CD14-positive monocyte (primary cell): ENCODE data around the gene HEMK1. TPM values are rescaled to one million over a fixed set of nuclear protein-coding genes. Genes with fewer than 3 reads are reported as not detected.
A peak's percentile ranks its signal among the peaks of the same experiment; 100 is the strongest.

Experiments used
- DNase-seq, 3 donors: peaks; one replicate each; pipeline ENCODE4 v3.0.0-alpha.2; 2011 to 2022
- H2AFZ ChIP-seq: 2 replicates; pipeline ENCODE4 v1.6.0; 2012; ENCODE audit warnings: mild to moderate bottlenecking, low read depth, low read length, inconsistent platforms; ENCODE audit not compliant: insufficient read depth, poor library complexity, severe bottlenecking
- H3K27ac ChIP-seq, 2 donors: 1 replicate in 1 of 2; 2 replicates in 1 of 2; pipeline ENCODE4 v1.5.1; 2012 to 2013; ENCODE audit warnings: low read length in 2 of 2, control low read depth in 1 of 2, inconsistent platforms in 1 of 2, low read depth in 1 of 2, mild to moderate bottlenecking in 1 of 2
- H3K27me3 ChIP-seq, 2 donors: one replicate each; pipeline versions ENCODE4 v1.6.0 to v1.6.1; 2011 to 2013; ENCODE audit warnings: low read length in 2 of 2; ENCODE audit not compliant: control insufficient read depth in 2 of 2, insufficient read depth in 2 of 2
- H3K36me3 ChIP-seq, 2 donors: replicated peaks in 1 of 2; 1 replicate in 1 of 2; 2 replicates in 1 of 2; pipeline versions ENCODE4 v1.5.1 to v1.6.1; 2012 to 2013; ENCODE audit warnings: low read length in 2 of 2, control low read depth in 1 of 2, inconsistent platforms in 1 of 2, mild to moderate bottlenecking in 1 of 2; ENCODE audit not compliant: insufficient read depth in 2 of 2, control insufficient read depth in 1 of 2
- H3K4me1 ChIP-seq, 2 donors: 1 replicate in 1 of 2; 2 replicates in 1 of 2; pipeline versions ENCODE4 v1.5.1 to v1.6.1; 2012 to 2013; ENCODE audit warnings: low read length in 2 of 2, control low read depth in 1 of 2, inconsistent platforms in 1 of 2, mild to moderate bottlenecking in 1 of 2, moderate library complexity in 1 of 2; ENCODE audit not compliant: insufficient read depth in 2 of 2, control insufficient read depth in 1 of 2
- H3K4me2 ChIP-seq: replicated peaks from 2 replicates; pipeline ENCODE3; 2012; ENCODE audit warnings: low read length, moderate library complexity, mild to moderate bottlenecking; ENCODE audit not compliant: poor library complexity, severe bottlenecking; ENCODE audit errors: extremely low read depth
- H3K4me3 ChIP-seq, 3 experiments: fragments of 200-600 bp in 1 of 3; sonication (generic) in 1 of 3; replicated peaks in 1 of 3; 1 replicate in 2 of 3; 2 replicates in 1 of 3; pipeline ENCODE4 v1.5.1; 2011 to 2013; ENCODE audit warnings: low read length in 3 of 3, mild to moderate bottlenecking in 3 of 3, control low read depth in 2 of 3, low read depth in 2 of 3, inconsistent platforms in 1 of 3, moderate library complexity in 1 of 3
- H3K79me2 ChIP-seq: 2 replicates; pipeline ENCODE4 v1.6.0; 2012; ENCODE audit warnings: mild to moderate bottlenecking, control low read depth, inconsistent platforms, low read length, moderate library complexity; ENCODE audit not compliant: insufficient read depth
- H3K9ac ChIP-seq: 2 replicates; pipeline ENCODE4 v1.6.0; 2017; ENCODE audit warnings: low read length, mild to moderate bottlenecking; ENCODE audit not compliant: insufficient read depth, poor library complexity, severe bottlenecking
- H3K9me3 ChIP-seq, 2 donors: replicated peaks in 1 of 2; 1 replicate in 1 of 2; 2 replicates in 1 of 2; pipeline versions ENCODE4 v1.5.1 to v1.6.1; 2012 to 2013; ENCODE audit warnings: low read length in 2 of 2, control low read depth in 1 of 2; ENCODE audit not compliant: control insufficient read depth in 1 of 2, insufficient read depth in 1 of 2
- H4K20me1 ChIP-seq: 2 replicates; pipeline ENCODE4 v1.6.0; 2012; ENCODE audit warnings: mild to moderate bottlenecking, low read length, control low read depth, moderate library complexity; ENCODE audit not compliant: insufficient read depth
- H3K27ac Mint-ChIP-seq, 7 donors: one replicate each; pipeline ENCODE4 v1.8.0; 2020; ENCODE audit warnings: mild to moderate bottlenecking in 7 of 7, mixed read lengths in 7 of 7, moderate library complexity in 6 of 7, inconsistent platforms in 2 of 7
- H3K27me3 Mint-ChIP-seq, 3 donors: one replicate each; pipeline ENCODE4 v1.8.0; 2021 to 2022; ENCODE audit warnings: low read depth in 3 of 3, mild to moderate bottlenecking in 3 of 3, mixed read lengths in 3 of 3, moderate library complexity in 3 of 3, inconsistent platforms in 1 of 3
- H3K36me3 Mint-ChIP-seq, 2 donors: one replicate each; pipeline ENCODE4 v1.8.0; 2020; ENCODE audit warnings: mixed read lengths in 2 of 2, inconsistent platforms in 1 of 2, mild to moderate bottlenecking in 1 of 2
- H3K4me1 Mint-ChIP-seq: one replicate; pipeline ENCODE4 v1.8.0; 2020; ENCODE audit warnings: mild to moderate bottlenecking, mixed read lengths
- H3K4me3 Mint-ChIP-seq, 2 donors: one replicate each; pipeline ENCODE4 v1.8.0; 2020; ENCODE audit warnings: mild to moderate bottlenecking in 2 of 2, mixed read lengths in 2 of 2, moderate library complexity in 1 of 2
- H3K9me3 Mint-ChIP-seq, 7 donors: one replicate each; pipeline ENCODE4 v1.8.0; 2020 to 2022; ENCODE audit warnings: mixed read lengths in 7 of 7, mild to moderate bottlenecking in 6 of 7, moderate library complexity in 6 of 7, inconsistent platforms in 2 of 7
- CTCF ChIP-seq: fragments of 200-600 bp; IDR thresholded peaks from one replicate; pipeline ENCODE4 v1.8.0; 2022; ENCODE audit warnings: antibody characterized with exemption, mild to moderate bottlenecking
- WGBS: methylation state at CpG from one replicate; pipeline ENCODE4 v1.1.5; 2013; ENCODE audit warnings: missing lambda C conversion rate; ENCODE audit not compliant: insufficient coverage; 5-methylcytosine and 5-hydroxymethylcytosine counted together
- intact Hi-C, 2 donors: fragments of 100-400 bp; cut with micrococcal nuclease; formaldehyde crosslinking; loops; one replicate each; pipeline versions ENCODE4 v1.15.0 to v1.15.1; 2023
- polyA plus RNA-seq, 3 donors: library from polyadenylated mRNA; depleted of rRNA in 1 of 3; unstranded in 2 of 3; stranded (reverse) in 1 of 3; fragments of 300-500 nt in 2 of 3; fragments of >200 nt in 1 of 3; fragmentation: Illumina TruSeq in 2 of 3; gene quantifications; 1 replicate in 2 of 3; 2 replicates in 1 of 3; pipeline ENCODE4 v1.2.3, GENCODE V29; 2012 to 2021

The HEMK1 gene
- polyA plus RNA-seq, 3 donors = 10.1 to 14.0 (median 12.1) TPM

GRCh38 chr3:50533316-50533715 lies 36.0 kb upstream of the HEMK1 start:
- Mint-ChIP-seq H3K27me3 (peaks cover 20 to 42% (median 38%) of the 10 kb centered on the region in 3 donors), H3K27ac (no peak overlapping the region), H3K9me3 (peaks cover 0 to 2% (median 0%) of the 10 kb centered on the region in 7 donors), H3K4me3 (no peak overlapping the region), H3K4me1 (no peaks in the 10 kb centered on the region), H3K36me3 (no peaks in the 10 kb centered on the region)
- no peak overlapping the region for H3K27ac ChIP-seq
- TF ChIP-seq CTCF = no peak
- DNase-seq = no peak
- no peaks in the 10 kb centered on the region for H3K36me3 ChIP-seq
- peaks cover 0 to 26% of the 10 kb centered on the region in 2 donors for H3K27me3 ChIP-seq
- H4K20me1 ChIP-seq = no peaks in the 10 kb centered on the region
- H3K4me2 ChIP-seq = no peak overlapping the region
- no peak overlapping the region for H2AFZ ChIP-seq
- H3K9me3 ChIP-seq = no peaks in the 10 kb centered on the region
- WGBS = 86% methylated on average over 4 of the region's 13 CpGs
- no peak overlapping the region for H3K4me3 ChIP-seq
- H3K4me1 ChIP-seq = no peaks in the 10 kb centered on the region
- intact Hi-C loops = no loop called here
- no peak overlapping the region for H3K9ac ChIP-seq
- H3K79me2 ChIP-seq = no peaks in the 10 kb centered on the region

DNA sequence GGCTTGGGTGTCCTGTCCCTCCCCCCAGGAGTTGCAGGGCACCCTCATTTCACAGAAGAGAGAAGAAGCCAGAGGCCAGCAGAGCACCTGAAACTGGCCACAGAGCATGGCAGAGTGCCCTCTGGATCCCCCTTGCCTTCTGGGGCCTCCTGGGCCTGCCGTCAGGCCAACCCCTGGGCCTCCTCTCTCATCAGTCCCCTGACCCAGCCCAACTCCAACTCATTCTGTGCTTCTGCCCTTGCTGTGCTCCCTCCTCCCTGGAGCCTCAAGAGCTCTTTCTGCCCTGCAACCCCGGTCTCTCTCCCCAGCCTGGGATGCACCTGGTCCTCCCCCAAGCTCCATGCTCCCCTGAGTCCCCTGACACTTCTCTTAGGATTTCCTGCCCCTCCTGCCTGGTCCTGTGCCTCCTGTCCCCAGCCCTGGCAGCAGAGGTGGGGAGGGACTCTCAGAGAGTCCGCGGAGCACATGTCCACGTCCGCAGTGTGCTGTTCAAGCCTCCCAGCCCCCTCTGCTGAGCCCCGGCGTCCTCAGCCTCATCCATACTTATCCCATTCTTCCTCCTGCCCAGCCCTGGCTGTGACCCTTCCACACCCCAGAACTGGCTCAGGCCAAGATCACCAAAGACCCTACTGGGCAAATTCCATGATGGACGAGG lies 35.4 kb upstream of the HEMK1 start:
- Mint-ChIP-seq H3K4me3 (no peak overlapping the region), H3K36me3 (no peaks in the 10 kb centered on the region), H3K27me3 (peaks cover 20 to 42% (median 42%) of the 10 kb centered on the region in 3 donors), H3K27ac (peak overlapping the region in 3 of 7 donors; percentile 63 to 80 (median 71)), H3K9me3 (peaks cover 0 to 2% (median 0%) of the 10 kb centered on the region in 7 donors), H3K4me1 (no peaks in the 10 kb centered on the region)
- H3K9ac ChIP-seq = no peak overlapping the region
- H3K27me3 ChIP-seq = peaks cover 0 to 29% of the 10 kb centered on the region in 2 donors
- H3K4me1 ChIP-seq = no peaks in the 10 kb centered on the region
- H3K9me3 ChIP-seq = no peaks in the 10 kb centered on the region
- 80% methylated on average over 9 of the region's 9 CpGs for WGBS
- H3K4me2 ChIP-seq = no peak overlapping the region
- H2AFZ ChIP-seq = no peak overlapping the region
- no peak overlapping the region for H3K4me3 ChIP-seq
- no peaks in the 10 kb centered on the region for H3K79me2 ChIP-seq
- DNase-seq = no peak
- no peaks in the 10 kb centered on the region for H3K36me3 ChIP-seq
- TF ChIP-seq CTCF = no peak
- intact Hi-C loops = no loop called here
- H3K27ac ChIP-seq = no peak overlapping the region
- H4K20me1 ChIP-seq = no peaks in the 10 kb centered on the region
